Astrocyte (in vitro differentiated cells and primary cell): Measurements from ENCODE around the gene PDE1C. TPM values are rescaled to one million over a fixed set of nuclear protein-coding genes. Genes with fewer than 3 reads are reported as not detected.

Experiments used
- DNase-seq: peaks from one replicate; pipeline ENCODE4 v3.0.0-alpha.2; 2010; ENCODE audit warnings: low read depth
- FAIRE-seq: peaks from 2 replicates; lab custom pipeline; 2011; peaks lifted over from hg19 to GRCh38; lab: Jason Lieb, UNC
- H2AFZ ChIP-seq: 2 replicates; pipeline ENCODE4 v1.6.0; 2012; ENCODE audit warnings: low read depth, low read length, inconsistent platforms
- H3K27ac ChIP-seq: 2 replicates; pipeline ENCODE4 v1.5.1; 2011; ENCODE audit warnings: low read depth, low read length, inconsistent platforms
- H3K27me3 ChIP-seq: 2 replicates; pipeline ENCODE4 v1.6.0; 2011; ENCODE audit warnings: low read length, inconsistent platforms; ENCODE audit not compliant: insufficient read depth
- H3K36me3 ChIP-seq: 2 replicates; pipeline ENCODE4 v1.5.1; 2011; ENCODE audit warnings: low read length, inconsistent platforms; ENCODE audit not compliant: insufficient read depth
- H3K4me1 ChIP-seq: 2 replicates; pipeline ENCODE4 v1.5.1; 2011; ENCODE audit warnings: low read length, inconsistent platforms; ENCODE audit not compliant: insufficient read depth
- H3K4me2 ChIP-seq: 2 replicates; pipeline ENCODE4 v1.6.0; 2012; ENCODE audit warnings: low read length, inconsistent platforms
- H3K4me3 ChIP-seq: 2 replicates; pipeline ENCODE4 v1.5.1; 2011; ENCODE audit warnings: low read depth, mild to moderate bottlenecking, low read length, inconsistent platforms; ENCODE audit not compliant: insufficient read depth
- H3K79me2 ChIP-seq: 2 replicates; pipeline ENCODE4 v1.6.0; 2012; ENCODE audit warnings: mild to moderate bottlenecking, low read length, inconsistent platforms; ENCODE audit not compliant: insufficient read depth
- H3K9ac ChIP-seq: 2 replicates; pipeline ENCODE4 v1.6.0; 2012; ENCODE audit warnings: mild to moderate bottlenecking, low read length, inconsistent platforms
- H3K9me3 ChIP-seq: 2 replicates; pipeline ENCODE4 v1.5.1; 2012; ENCODE audit warnings: low read depth, mild to moderate bottlenecking, low read length, inconsistent platforms; ENCODE audit not compliant: insufficient read depth
- H4K20me1 ChIP-seq: 2 replicates; pipeline ENCODE4 v1.6.0; 2012; ENCODE audit warnings: low read length, inconsistent platforms; ENCODE audit not compliant: insufficient read depth
- H3K27ac Mint-ChIP-seq: one replicate; pipeline ENCODE4 v1.8.0; 2021; ENCODE audit warnings: mild to moderate bottlenecking, mixed read lengths; ENCODE audit not compliant: unreplicated experiment
- H3K27me3 Mint-ChIP-seq: one replicate; pipeline ENCODE4 v1.8.0; 2021; ENCODE audit warnings: low read depth, mixed read lengths; ENCODE audit not compliant: unreplicated experiment
- H3K36me3 Mint-ChIP-seq: one replicate; pipeline ENCODE4 v1.8.0; 2021; ENCODE audit warnings: low read depth, mixed read lengths; ENCODE audit not compliant: unreplicated experiment
- H3K4me1 Mint-ChIP-seq: one replicate; pipeline ENCODE4 v1.8.0; 2021; ENCODE audit warnings: low read depth, mixed read lengths; ENCODE audit not compliant: unreplicated experiment
- H3K4me3 Mint-ChIP-seq: one replicate; pipeline ENCODE4 v1.8.0; 2021; ENCODE audit warnings: mild to moderate bottlenecking, moderate library complexity, mixed read lengths; ENCODE audit not compliant: unreplicated experiment
- H3K9me3 Mint-ChIP-seq: one replicate; pipeline ENCODE4 v1.8.0; 2021; ENCODE audit warnings: mild to moderate bottlenecking, mixed read lengths; ENCODE audit not compliant: unreplicated experiment
- EZH2 ChIP-seq: IDR thresholded peaks from 2 replicates; pipeline ENCODE4 v1.6.1; 2012; ENCODE audit warnings: mild to moderate bottlenecking, low read length, inconsistent platforms; ENCODE audit not compliant: insufficient read depth
- total RNA-seq: library from RNA; stranded (reverse); gene quantifications from 2 replicates; pipeline ENCODE4 v1.2.1, GENCODE V29; 2021
- TF ChIP-seq, protein P1 (sequence below): IDR thresholded peaks from 2 replicates; pipeline ENCODE4 v1.5.1; 2011; ENCODE audit warnings: low read depth, mild to moderate bottlenecking, inconsistent platforms, low read length, moderate library complexity; ENCODE audit not compliant: insufficient read depth

Gene PDE1C
- total RNA-seq, 1 donor from 2014 or later: 31.6 TPM

DNA sequence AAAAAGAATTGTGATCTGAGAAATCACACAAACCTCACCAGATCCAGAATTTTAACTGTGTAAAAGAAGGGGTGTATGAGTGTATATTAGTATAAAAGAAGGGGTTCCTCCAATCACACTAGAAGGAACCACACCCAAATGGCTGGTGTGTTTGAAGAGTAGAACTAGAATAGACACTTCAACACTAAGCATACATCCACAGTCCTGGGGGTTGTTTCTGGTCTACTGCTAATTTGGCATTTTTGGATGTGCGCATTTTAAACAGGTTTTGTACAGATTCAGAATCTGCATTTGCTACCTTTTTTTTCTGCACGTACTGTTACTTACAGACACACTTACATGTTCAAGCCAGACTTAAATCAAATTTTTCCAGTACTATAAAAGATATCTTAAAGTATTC, 64.6 kb downstream of the PDE1C start:
- H3K4me1 ChIP-seq: no peaks in the 10 kb centered on the region
- no peak overlapping the region for H3K9ac ChIP-seq
- no peak for TF ChIP-seq EZH2
- TF ChIP-seq, protein P1, sequence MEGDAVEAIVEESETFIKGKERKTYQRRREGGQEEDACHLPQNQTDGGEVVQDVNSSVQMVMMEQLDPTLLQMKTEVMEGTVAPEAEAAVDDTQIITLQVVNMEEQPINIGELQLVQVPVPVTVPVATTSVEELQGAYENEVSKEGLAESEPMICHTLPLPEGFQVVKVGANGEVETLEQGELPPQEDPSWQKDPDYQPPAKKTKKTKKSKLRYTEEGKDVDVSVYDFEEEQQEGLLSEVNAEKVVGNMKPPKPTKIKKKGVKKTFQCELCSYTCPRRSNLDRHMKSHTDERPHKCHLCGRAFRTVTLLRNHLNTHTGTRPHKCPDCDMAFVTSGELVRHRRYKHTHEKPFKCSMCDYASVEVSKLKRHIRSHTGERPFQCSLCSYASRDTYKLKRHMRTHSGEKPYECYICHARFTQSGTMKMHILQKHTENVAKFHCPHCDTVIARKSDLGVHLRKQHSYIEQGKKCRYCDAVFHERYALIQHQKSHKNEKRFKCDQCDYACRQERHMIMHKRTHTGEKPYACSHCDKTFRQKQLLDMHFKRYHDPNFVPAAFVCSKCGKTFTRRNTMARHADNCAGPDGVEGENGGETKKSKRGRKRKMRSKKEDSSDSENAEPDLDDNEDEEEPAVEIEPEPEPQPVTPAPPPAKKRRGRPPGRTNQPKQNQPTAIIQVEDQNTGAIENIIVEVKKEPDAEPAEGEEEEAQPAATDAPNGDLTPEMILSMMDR: no peak
- no peaks in the 10 kb centered on the region for H3K36me3 ChIP-seq
- no peak for DNase-seq
- H3K4me3 ChIP-seq: no peak overlapping the region
- H4K20me1 ChIP-seq: no peaks in the 10 kb centered on the region
- peaks cover 5% of the 10 kb centered on the region for H3K79me2 ChIP-seq
- H2AFZ ChIP-seq: no peak overlapping the region
- no peak overlapping the region for H3K27ac Mint-ChIP-seq
- no peak for FAIRE-seq
- H3K36me3 Mint-ChIP-seq: peaks cover 11% of the 10 kb centered on the region
- H3K4me3 Mint-ChIP-seq: no peak overlapping the region
- no peak overlapping the region for H3K4me2 ChIP-seq
- H3K27ac ChIP-seq: no peak overlapping the region
- no peaks in the 10 kb centered on the region for H3K4me1 Mint-ChIP-seq
- peaks cover 15% of the 10 kb centered on the region for H3K9me3 Mint-ChIP-seq
- H3K27me3 ChIP-seq: no peaks in the 10 kb centered on the region
- no peaks in the 10 kb centered on the region for H3K9me3 ChIP-seq
- no peaks in the 10 kb centered on the region for H3K27me3 Mint-ChIP-seq

DNA sequence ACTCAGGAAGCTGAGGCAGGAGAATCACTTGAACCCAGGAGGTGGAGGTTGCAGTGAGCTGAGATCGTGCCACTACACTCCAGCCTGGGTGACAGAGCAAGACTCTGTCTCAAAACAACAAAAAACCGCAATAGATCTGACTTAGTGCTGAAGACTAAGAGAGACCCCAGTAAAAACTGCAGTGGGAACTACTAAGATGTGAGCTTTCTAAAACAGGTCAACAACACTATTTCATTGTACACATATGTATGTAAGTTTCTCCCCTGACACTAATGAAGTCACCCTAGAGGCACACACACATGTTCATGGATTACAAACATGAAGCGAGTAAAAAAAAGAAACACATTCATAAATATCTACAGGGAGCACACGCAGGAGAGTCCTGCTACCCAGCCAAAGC, 68.3 kb downstream of the PDE1C start:
- FAIRE-seq (no peak), DNase-seq (no peak)
- Histone ChIP-seq H3K27me3 (no peaks in the 10 kb centered on the region), H3K4me3 (no peak overlapping the region), H3K9me3 (no peaks in the 10 kb centered on the region), H3K9ac (no peak overlapping the region), H3K4me1 (no peaks in the 10 kb centered on the region), H3K36me3 (no peaks in the 10 kb centered on the region), H3K4me2 (no peak overlapping the region), H2AFZ (no peak overlapping the region), H3K79me2 (peaks cover 4% of the 10 kb centered on the region), H3K27ac (no peak overlapping the region), H4K20me1 (no peaks in the 10 kb centered on the region)
- Mint-ChIP-seq H3K27ac (no peak overlapping the region), H3K4me1 (peaks cover 2% of the 10 kb centered on the region), H3K4me3 (no peak overlapping the region), H3K9me3 (peaks cover 19% of the 10 kb centered on the region), H3K36me3 (peaks cover 9% of the 10 kb centered on the region), H3K27me3 (no peaks in the 10 kb centered on the region)
- TF ChIP-seq, protein P1: no peak
- no peak for TF ChIP-seq EZH2

GRCh38 chr7:31997423-31997822, 72.8 kb downstream of the PDE1C start:
- Mint-ChIP-seq H3K4me3 (no peak overlapping the region), H3K9me3 (peaks cover 17% of the 10 kb centered on the region), H3K4me1 (peaks cover 2% of the 10 kb centered on the region), H3K27me3 (no peaks in the 10 kb centered on the region), H3K36me3 (peaks cover 9% of the 10 kb centered on the region), H3K27ac (no peak overlapping the region)
- Histone ChIP-seq H3K9me3 (no peaks in the 10 kb centered on the region), H3K4me3 (no peak overlapping the region), H3K4me1 (peaks cover under 1% of the 10 kb centered on the region), H2AFZ (no peak overlapping the region), H3K4me2 (no peak overlapping the region), H4K20me1 (no peaks in the 10 kb centered on the region), H3K36me3 (no peaks in the 10 kb centered on the region), H3K79me2 (peaks cover 10% of the 10 kb centered on the region), H3K27ac (no peak overlapping the region), H3K9ac (no peak overlapping the region), H3K27me3 (no peaks in the 10 kb centered on the region)
- TF ChIP-seq EZH2: no peak
- TF ChIP-seq, protein P1: no peak
- DNase-seq (no peak), FAIRE-seq (no peak)
